Daoy (cell line): ENCODE measurements around the gene MAML1. TPM values are rescaled to one million over a fixed set of nuclear protein-coding genes. Genes with fewer than 3 reads are reported as not detected.

Experiments used
- DNase-seq: peaks from one replicate; pipeline ENCODE4 v3.0.0-alpha.2; 2015; ENCODE audit warnings: low read depth
- total RNA-seq: library from RNA; depleted of rRNA; stranded (reverse); fragments of >200 nt; shearing (Covaris generic); gene quantifications from 2 replicates; pipeline ENCODE4 v1.2.3, GENCODE V29; 2014; rRNA removed

The MAML1 gene
- total RNA-seq, 1 experiment from 2014 or later, result 7.9 TPM

- DNase-seq, result no peak
Observed at GRCh38 chr5:179822059-179822432, 89.4 kb downstream of the MAML1 start.

GRCh38 chr5:179822444-179822990 lies 89.9 kb downstream of the MAML1 start:
- DNase-seq, result no peak

- DNase-seq, result no peak
Observed at GRCh38 chr5:179823937-179824744, 91.5 kb downstream of the MAML1 start.

- DNase-seq, result no peak
Observed at GRCh38 chr5:179824745-179825112, 92.1 kb downstream of the MAML1 start.

DNA sequence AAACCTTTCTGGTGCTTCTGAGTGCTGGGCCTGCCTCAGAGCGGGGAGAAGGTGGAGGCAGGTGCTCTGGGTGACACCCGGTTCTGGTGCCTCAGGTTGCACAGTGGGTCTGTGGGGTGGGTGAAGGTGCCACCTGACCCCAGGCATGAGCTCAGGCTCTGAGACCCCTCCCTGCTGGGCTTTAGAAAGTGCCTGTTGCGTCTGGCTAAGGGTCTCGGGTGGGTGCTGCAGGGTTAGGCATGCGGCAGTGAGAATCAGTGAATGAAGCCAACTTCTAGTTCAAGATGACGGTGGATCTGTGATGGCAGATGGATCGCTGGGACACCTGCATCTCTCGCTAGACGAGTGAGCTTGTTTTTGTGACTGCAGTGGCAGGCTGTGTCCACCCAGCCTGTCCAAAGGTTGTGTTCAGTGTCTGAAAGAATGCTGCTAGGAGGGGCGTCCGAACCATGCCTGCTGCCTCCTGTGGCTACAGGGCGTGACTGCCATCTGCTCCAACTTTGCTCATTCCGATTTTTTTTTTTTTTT lies 93.1 kb downstream of the MAML1 start:
- DNase-seq, result no peak

Other genes with a start within 250 kb of the MAML1 start
- 33.4 and 43.8 TPM in 2 replicates for gene RUFY1, start 182.3 kb upstream of the MAML1 start, total RNA-seq
- 746 and 874 TPM in 2 replicates for gene HNRNPH1, start 109.2 kb upstream of the MAML1 start, total RNA-seq
- not detected in 2 replicates for gene CBY3, start 51.8 kb upstream of the MAML1 start, total RNA-seq
- 570 and 576 TPM in 2 replicates for gene CANX, start 33.9 kb upstream of the MAML1 start, total RNA-seq
- not detected in 2 replicates for gene LTC4S, start 61.2 kb downstream of the MAML1 start, total RNA-seq
- gene MGAT4B, start 74.0 kb downstream of the MAML1 start, total RNA-seq, result 52.9 and 62.7 TPM in 2 replicates
- 311 and 335 TPM in 2 replicates for gene SQSTM1, start 88.1 kb downstream of the MAML1 start, total RNA-seq
- 9.2 and 11.1 TPM in 2 replicates for gene MRNIP, start 126.0 kb downstream of the MAML1 start, total RNA-seq
- 23.1 and 25.0 TPM in 2 replicates for gene TBC1D9B, start 175.1 kb downstream of the MAML1 start, total RNA-seq